AG10803 (cell line): ENCODE measurements around the gene CTSK.

Experiments
- DNase-seq: peaks from one replicate; pipeline ENCODE4 v3.0.0; 2010; ENCODE audit warnings: low read depth
- H3K4me3 ChIP-seq: 2 replicates; pipeline ENCODE4 v1.5.1; 2011; ENCODE audit warnings: mild to moderate bottlenecking, low read length, control low read depth
- TF ChIP-seq, protein P1 (sequence below): conservative IDR thresholded peaks from 2 replicates; pipeline ENCODE4 v1.5.1; 2011; ENCODE audit warnings: mild to moderate bottlenecking, low read length, control low read depth, inconsistent platforms

CTSK gene

DNA sequence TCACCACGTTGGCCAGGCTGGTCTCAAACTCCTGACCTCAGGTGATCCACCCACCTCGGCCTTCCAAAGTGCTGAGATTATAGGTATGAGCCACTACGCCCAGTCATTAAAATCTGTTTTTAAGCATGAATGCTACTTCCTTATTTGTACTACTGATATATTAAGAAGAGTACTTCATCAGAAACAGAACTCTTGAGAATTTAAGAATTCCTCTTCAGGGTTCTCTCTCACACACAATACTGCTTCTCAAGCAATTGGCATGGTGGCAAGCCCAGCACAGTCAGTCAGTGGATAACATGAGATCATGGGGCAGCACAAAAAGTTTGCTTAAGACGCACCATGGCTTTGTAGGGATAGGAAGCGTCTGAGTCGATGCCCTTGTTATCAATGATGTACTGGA, 56.6 kb downstream of the CTSK start:
- DNase-seq = no peak
- H3K4me3 ChIP-seq = no peak overlapping the region
- TF ChIP-seq, protein P1, sequence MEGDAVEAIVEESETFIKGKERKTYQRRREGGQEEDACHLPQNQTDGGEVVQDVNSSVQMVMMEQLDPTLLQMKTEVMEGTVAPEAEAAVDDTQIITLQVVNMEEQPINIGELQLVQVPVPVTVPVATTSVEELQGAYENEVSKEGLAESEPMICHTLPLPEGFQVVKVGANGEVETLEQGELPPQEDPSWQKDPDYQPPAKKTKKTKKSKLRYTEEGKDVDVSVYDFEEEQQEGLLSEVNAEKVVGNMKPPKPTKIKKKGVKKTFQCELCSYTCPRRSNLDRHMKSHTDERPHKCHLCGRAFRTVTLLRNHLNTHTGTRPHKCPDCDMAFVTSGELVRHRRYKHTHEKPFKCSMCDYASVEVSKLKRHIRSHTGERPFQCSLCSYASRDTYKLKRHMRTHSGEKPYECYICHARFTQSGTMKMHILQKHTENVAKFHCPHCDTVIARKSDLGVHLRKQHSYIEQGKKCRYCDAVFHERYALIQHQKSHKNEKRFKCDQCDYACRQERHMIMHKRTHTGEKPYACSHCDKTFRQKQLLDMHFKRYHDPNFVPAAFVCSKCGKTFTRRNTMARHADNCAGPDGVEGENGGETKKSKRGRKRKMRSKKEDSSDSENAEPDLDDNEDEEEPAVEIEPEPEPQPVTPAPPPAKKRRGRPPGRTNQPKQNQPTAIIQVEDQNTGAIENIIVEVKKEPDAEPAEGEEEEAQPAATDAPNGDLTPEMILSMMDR = no peak

- TF ChIP-seq, protein P1 = no peak
- DNase-seq = no peak
- H3K4me3 ChIP-seq = no peak overlapping the region
These were observed 58.2 kb downstream of the CTSK start for GRCh38 chr1:150749720-150750311.

GRCh38 chr1:150748878-150749719, 59.0 kb downstream of the CTSK start:
- no peak overlapping the region for H3K4me3 ChIP-seq
- TF ChIP-seq, protein P1 = no peak
- no peak for DNase-seq
